GM19193 (cell line): ENCODE results near the gene XIRP2.

Source experiments
- POLR2A ChIP-seq: IDR thresholded peaks from 4 replicates; pipeline ENCODE4 v1.6.1; 2011; ENCODE audit not compliant: insufficient read depth, insufficient read length; ENCODE audit errors: extremely low read depth

The XIRP2 gene

DNA sequence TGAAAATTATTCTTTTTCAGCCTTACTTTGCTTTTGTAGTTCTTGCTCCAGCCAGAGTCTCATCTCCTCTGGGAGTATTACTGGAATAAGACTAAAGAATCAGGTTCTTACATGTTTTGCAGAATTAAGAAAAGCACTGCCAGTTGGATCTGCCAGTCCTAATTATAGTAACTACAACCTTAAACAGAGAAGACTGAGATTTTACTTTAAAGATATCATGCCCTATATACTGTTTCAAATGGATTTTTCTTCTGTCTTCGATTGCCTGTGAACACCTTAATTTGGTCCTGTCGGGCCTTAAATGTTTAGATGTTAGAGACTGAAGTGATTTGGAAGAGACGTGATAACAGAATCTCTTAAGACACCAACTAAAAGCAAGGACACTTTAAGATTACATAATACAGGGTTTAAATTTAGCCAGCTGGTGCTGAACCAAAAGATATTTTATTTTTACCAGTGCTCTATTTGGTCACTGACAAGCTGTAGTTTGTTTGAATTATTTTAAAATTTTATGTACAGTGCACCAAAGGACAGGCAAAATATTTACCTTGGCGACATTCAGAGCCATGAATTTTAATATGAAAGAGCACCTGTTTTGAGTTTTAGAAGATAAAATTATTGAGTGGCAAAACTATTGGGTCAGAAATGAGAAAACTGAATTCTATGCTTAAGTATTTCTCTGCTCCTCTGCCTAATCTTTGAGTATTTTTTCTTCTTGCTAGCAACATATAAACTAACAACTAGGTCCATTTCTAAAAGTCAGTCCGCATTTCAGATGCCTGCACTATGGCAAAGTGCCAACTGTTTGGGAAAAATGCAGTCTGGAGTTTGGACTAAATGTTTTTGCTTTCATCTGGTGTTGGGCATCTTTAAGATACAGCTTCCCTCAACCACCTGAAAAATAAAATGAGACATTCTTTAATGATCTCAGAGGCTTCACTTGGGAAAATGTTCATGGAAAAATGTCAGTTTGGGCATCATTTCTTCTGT is 300.0 kb downstream of the XIRP2 start:
- no peak for TF ChIP-seq POLR2A

DNA sequence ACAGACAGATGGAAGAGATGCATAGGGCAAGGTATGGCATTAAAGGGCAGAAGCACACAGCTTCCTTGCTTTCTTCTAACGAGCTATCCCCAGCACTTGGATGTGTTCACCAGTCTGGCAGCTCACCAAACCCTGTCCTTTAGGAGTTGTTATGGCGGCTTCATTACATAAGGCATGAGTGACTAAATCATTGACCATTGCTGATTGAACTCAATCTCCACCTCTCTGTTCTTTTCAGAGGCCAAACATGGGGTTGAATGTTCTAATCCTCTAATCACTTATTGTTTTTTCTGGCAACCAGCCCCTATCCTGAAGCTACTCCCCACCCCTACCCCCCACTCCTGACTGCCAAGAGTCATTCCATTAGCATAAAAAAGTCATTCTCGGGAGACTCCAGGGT is 301.8 kb downstream of the XIRP2 start:
- no peak for TF ChIP-seq POLR2A

DNA sequence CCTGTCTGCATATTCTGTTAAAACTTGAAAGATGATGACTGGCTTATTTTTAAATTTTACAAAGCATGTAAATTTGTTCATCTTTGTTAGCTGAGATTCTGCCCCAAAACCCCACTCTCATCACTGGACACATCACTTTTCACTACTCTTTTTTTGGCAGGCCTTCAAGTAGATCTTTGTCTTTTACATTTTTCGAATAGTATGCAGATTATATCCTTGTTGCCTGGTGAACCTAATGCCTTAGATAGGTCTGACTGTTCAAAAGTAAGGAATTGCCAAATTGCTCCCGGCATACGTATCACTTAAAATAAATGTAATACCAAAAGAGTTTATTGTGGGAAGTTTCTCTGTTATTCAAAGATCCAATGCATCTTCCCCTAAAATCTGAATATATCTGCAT is 303.3 kb downstream of the XIRP2 start:
- TF ChIP-seq POLR2A = no peak

DNA sequence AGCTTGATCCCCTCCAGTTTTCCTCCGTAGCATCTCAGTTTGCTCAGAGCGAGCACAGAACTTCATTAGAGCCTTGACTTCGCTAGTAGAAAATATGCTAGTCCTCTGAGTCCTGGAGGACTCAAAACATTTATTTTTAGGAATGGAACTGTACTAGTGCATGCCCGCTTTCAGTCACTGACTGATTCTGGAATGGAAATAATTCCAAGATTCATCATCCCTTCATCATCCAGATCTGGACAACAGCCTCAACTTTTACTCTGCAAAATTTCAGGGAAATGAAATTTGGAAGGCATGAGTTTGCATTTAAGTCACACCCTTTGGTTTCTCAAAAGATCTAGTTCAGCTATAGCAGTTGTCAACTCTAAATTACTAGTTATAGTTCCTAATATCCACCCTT is 304.6 kb downstream of the XIRP2 start:
- no peak for TF ChIP-seq POLR2A

GRCh38 chr2:167196461-167197252 is 308.4 kb downstream of the XIRP2 start:
- TF ChIP-seq POLR2A = no peak

GRCh38 chr2:167198009-167198408 is 309.7 kb downstream of the XIRP2 start:
- TF ChIP-seq POLR2A = no peak

DNA sequence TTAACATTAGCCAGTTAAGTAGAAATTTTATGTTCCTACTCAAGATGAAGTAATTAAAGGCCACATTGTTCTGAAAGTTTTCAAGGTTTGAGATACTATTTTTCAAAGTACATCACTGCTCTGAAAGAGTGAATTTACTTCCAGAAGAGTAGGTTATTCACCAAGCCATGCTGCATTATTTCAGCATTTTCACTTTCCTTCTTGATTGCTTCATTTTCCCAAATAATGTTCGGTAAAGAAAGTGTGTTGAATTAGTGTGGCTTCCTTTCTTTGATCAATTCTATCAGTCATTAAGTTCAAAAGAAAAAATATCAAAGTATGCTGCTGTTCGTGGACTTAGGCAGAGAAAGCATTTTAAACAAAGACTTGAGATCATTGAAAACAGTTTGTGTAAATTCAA is 310.3 kb downstream of the XIRP2 start:
- TF ChIP-seq POLR2A = no peak

DNA sequence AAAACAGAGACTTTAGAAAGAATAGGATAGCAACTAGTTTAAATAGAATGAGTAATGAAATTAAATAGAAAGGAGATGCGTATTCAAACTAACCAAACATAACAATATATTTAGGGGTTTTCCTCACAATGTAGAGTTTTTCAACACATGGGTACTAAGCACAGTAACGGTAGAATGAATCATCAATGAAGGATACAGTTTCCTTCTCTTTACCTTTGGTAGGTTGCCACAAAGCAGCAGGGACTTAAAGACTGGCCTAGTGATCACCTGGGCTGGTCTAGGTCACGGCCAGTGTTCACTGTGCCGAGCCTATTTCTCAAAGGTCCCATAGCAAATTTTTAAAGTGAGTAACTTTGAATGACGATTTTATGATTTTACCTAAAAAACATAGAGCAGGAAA is 311.7 kb downstream of the XIRP2 start:
- TF ChIP-seq POLR2A = no peak

DNA sequence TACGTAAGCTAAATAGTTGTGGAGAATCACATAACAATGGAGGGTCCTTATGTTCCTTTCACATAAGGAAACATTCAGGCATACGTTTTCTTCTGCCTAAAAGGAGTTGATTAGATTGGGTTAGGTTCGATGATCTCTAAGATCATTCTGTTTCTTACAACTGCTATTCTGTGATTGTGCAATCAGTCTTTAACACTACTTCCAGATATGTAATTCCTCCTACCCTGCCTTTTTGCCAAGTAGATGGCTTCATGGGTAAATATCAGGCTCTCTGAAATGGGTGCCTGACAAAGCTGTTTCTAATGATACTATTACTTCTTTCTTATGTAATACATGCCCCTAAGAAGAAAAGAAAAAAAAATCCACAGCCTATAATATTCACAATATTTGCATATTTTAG is 321.5 kb downstream of the XIRP2 start:
- no peak for TF ChIP-seq POLR2A

DNA sequence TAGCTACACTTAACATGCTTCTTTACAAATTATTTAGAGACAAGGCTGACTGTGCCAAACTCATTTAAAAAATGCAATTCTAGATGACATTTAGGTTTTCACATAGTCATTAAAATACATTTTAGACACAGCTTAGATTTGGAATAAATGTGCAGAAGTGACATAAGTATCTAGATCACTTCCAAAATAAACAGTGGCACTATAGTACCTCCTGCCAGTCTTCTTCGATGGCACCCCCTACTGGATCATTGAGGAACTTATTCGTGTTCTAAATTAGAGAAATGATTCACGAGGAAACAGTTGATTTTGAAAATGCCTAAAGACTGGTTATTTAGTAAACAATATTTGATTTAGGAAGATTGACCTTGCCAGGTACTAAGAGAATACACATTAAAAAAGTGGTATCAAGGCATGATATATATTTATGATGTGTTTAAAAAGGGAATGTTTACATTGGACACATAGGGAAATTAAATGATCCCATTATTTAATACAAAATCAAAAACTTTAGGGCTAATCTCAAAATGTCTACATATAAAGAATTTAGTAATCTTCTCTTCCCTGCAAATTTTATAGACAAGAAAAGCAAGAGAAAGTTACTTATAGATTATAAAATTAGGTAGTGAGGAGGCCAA is 323.9 kb downstream of the XIRP2 start:
- TF ChIP-seq POLR2A = no peak

- no peak for TF ChIP-seq POLR2A
These were observed 327.3 kb downstream of the XIRP2 start for GRCh38 chr2:167215595-167215994.

DNA sequence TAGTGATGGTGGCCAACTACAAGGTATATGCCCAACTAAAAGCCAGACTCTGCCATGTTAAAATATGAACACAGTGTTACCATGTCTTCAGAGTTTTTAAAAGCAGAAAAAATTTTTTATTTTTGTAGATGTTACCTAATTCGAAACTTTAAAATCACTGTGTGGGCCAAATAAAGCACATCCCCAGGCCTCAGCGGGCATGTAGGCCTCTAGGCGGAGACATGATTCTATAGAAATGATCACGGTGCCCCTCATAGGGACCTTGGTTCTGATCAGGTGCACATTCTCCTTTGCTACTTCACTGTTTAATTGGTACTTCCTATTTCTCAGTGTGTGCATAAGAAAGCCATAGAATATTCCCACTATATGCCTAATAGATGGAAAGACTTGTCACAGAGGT is 349.2 kb downstream of the XIRP2 start:
- TF ChIP-seq POLR2A = no peak

- no peak for TF ChIP-seq POLR2A
These were observed 352.4 kb downstream of the XIRP2 start for GRCh38 chr2:167240671-167241070.

GRCh38 chr2:167249197-167249596 is 360.9 kb downstream of the XIRP2 start:
- TF ChIP-seq POLR2A = no peak

GRCh38 chr2:167253025-167253424 is 364.7 kb downstream of the XIRP2 start:
- no peak for TF ChIP-seq POLR2A
